OCI-LY1 (cell line): ENCODE data around the gene NCOA4.

ENCODE experiments used
- H2AFZ ChIP-seq: fragments of 200-600 bp; sonication (generic), shearing (Covaris generic); 2 replicates; pipeline ENCODE4 v1.6.0; 2014; ENCODE audit warnings: antibody characterized with exemption, mild to moderate bottlenecking, low read length
- H3F3A ChIP-seq: fragments of 200-600 bp; sonication (generic), shearing (Covaris generic); 2 replicates; pipeline ENCODE4 v1.6.0; 2014; ENCODE audit warnings: mild to moderate bottlenecking, antibody characterized with exemption, low read length, moderate library complexity; ENCODE audit not compliant: insufficient read depth
- H3K27ac ChIP-seq: fragments of 200-600 bp; sonication (generic); 2 replicates; pipeline ENCODE4 v1.5.1; 2014; ENCODE audit warnings: low read length, mixed run types, mild to moderate bottlenecking, low read depth; ENCODE audit not compliant: poor library complexity, severe bottlenecking
- H3K27me3 ChIP-seq: fragments of 200-600 bp; sonication (generic); 2 replicates; pipeline ENCODE4 v1.6.0; 2014; ENCODE audit warnings: antibody characterized with exemption, mild to moderate bottlenecking, low read length, moderate library complexity; ENCODE audit not compliant: insufficient read depth
- H3K36me3 ChIP-seq: fragments of 200-600 bp; sonication (generic); 2 replicates; pipeline ENCODE4 v1.6.1; 2014; ENCODE audit warnings: mild to moderate bottlenecking, antibody characterized with exemption, low read length, moderate library complexity, mixed read lengths; ENCODE audit not compliant: insufficient read depth
- H3K4me1 ChIP-seq: fragments of 200-600 bp; sonication (generic); 2 replicates; pipeline ENCODE4 v1.5.1; 2014; ENCODE audit warnings: mild to moderate bottlenecking, low read length, moderate library complexity; ENCODE audit not compliant: insufficient read depth, severe bottlenecking
- H3K4me2 ChIP-seq: fragments of 200-600 bp; sonication (generic), shearing (Covaris generic); 2 replicates; pipeline ENCODE4 v1.6.1; 2014; ENCODE audit warnings: low read length
- H3K4me3 ChIP-seq: fragments of 200-600 bp; sonication (generic); 2 replicates; pipeline ENCODE4 v1.5.1; 2014; ENCODE audit warnings: low read length, low read depth, mild to moderate bottlenecking, mixed read lengths; ENCODE audit not compliant: poor library complexity, severe bottlenecking
- H3K79me2 ChIP-seq: fragments of 200-600 bp; shearing (Covaris generic); 2 replicates; pipeline ENCODE4 v1.6.1; 2016; ENCODE audit warnings: mixed run types, low read length, mixed read lengths; ENCODE audit not compliant: insufficient read depth
- H3K9ac ChIP-seq: fragments of 200-600 bp; sonication (generic), shearing (Covaris generic); 2 replicates; pipeline ENCODE4 v1.6.1; 2014; ENCODE audit warnings: mild to moderate bottlenecking, low read length, mixed read lengths
- H3K9me2 ChIP-seq: fragments of 200-600 bp; sonication (generic), shearing (Covaris generic); 2 replicates; pipeline ENCODE4 v1.6.1; 2014; ENCODE audit warnings: low read depth, mild to moderate bottlenecking, low read length, mixed read lengths
- H3K9me3 ChIP-seq: fragments of 200-600 bp; shearing (Covaris generic); 2 replicates; pipeline ENCODE4 v1.6.1; 2014; ENCODE audit warnings: low read length, mixed read lengths
- H4K20me1 ChIP-seq: fragments of 200-600 bp; sonication (generic), shearing (Covaris generic); 2 replicates; pipeline ENCODE4 v1.6.0; 2016; ENCODE audit warnings: mild to moderate bottlenecking, low read length; ENCODE audit not compliant: insufficient read depth
- CTCF ChIP-seq: fragments of 200-600 bp; sonication (generic), shearing (Covaris generic); IDR thresholded peaks from 2 replicates; pipeline ENCODE4 v1.5.1; 2017; ENCODE audit warnings: mild to moderate bottlenecking, antibody characterized with exemption, low read length, moderate library complexity, mixed read lengths
- EZH2 ChIP-seq: fragments of 200-600 bp; sonication (generic), shearing (Covaris generic); IDR thresholded peaks from 2 replicates; pipeline ENCODE4 v1.8.0; 2017; ENCODE audit warnings: borderline replicate concordance, mixed run types, mild to moderate bottlenecking, antibody characterized with exemption, low read length, moderate library complexity, mixed read lengths

NCOA4 gene

GRCh38 chr10:46073564-46073963 lies 43.1 kb upstream of the NCOA4 start:
- Histone ChIP-seq H3K4me3 (no peak overlapping the region), H2AFZ (no peak overlapping the region), H3K36me3 (no peaks in the 10 kb centered on the region), H3K9me3 (no peaks in the 10 kb centered on the region), H3K27me3 (no peaks in the 10 kb centered on the region), H3K4me1 (no peaks in the 10 kb centered on the region), H3K4me2 (no peak overlapping the region), H3K27ac (no peak overlapping the region), H4K20me1 (no peaks in the 10 kb centered on the region), H3F3A (no peaks in the 10 kb centered on the region), H3K9me2 (no peaks in the 10 kb centered on the region), H3K79me2 (no peaks in the 10 kb centered on the region), H3K9ac (no peak overlapping the region)
- no peak for TF ChIP-seq EZH2
- TF ChIP-seq CTCF: no peak

GRCh38 chr10:46070749-46071148 lies 40.3 kb upstream of the NCOA4 start:
- Histone ChIP-seq H3F3A (no peaks in the 10 kb centered on the region), H3K4me2 (no peak overlapping the region), H3K27ac (no peak overlapping the region), H3K36me3 (no peaks in the 10 kb centered on the region), H2AFZ (no peak overlapping the region), H3K79me2 (no peaks in the 10 kb centered on the region), H3K27me3 (no peaks in the 10 kb centered on the region), H3K9me2 (no peaks in the 10 kb centered on the region), H3K4me3 (no peak overlapping the region), H3K4me1 (no peaks in the 10 kb centered on the region), H3K9me3 (no peaks in the 10 kb centered on the region), H3K9ac (no peak overlapping the region), H4K20me1 (no peaks in the 10 kb centered on the region)
- TF ChIP-seq EZH2 (no peak), CTCF (no peak)

DNA sequence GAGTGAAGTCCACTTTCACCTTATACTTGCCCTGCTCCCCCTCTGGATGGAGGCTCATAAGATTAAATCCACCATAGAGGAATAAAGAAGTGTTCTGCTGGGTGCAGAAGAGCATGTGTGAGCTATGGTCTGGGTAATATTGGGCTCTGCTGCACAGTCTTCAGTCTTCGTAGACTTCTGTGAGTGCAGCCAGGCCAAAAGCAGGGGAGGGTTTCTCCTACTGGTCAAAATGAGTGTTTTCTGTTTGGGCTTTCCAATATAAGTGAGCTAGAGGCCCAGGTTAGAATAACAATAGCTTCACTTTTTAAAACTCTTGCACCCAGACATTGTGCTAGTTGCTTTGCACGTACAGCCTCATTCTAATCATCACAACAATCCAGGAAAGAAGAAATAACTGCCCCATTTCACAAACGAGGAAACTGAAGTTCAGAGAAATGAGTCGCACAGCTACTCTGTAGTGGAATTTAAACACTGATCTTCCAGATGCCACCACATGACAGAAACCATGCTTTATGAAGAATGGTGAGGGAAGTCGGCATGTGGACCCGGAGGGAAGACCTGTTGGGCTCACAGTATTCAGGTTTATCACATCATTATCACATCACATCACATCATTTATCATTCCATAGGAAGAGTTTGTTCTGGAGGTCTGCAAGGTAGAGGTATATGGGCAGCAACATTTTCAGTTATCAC lies 39.5 kb upstream of the NCOA4 start:
- Histone ChIP-seq H3K9me2 (no peaks in the 10 kb centered on the region), H2AFZ (no peak overlapping the region), H3K79me2 (no peaks in the 10 kb centered on the region), H3K4me3 (no peak overlapping the region), H3K27me3 (no peaks in the 10 kb centered on the region), H3K27ac (no peak overlapping the region), H3K9me3 (no peaks in the 10 kb centered on the region), H3K4me2 (no peak overlapping the region), H3K36me3 (no peaks in the 10 kb centered on the region), H3F3A (no peaks in the 10 kb centered on the region), H4K20me1 (no peaks in the 10 kb centered on the region), H3K4me1 (no peaks in the 10 kb centered on the region), H3K9ac (no peak overlapping the region)
- TF ChIP-seq CTCF (no peak), EZH2 (no peak)
